HepG2 (cell line): ENCODE results near the gene SMURF2. TPM values are rescaled to one million over a fixed set of nuclear protein-coding genes. Genes with fewer than 3 reads are reported as not detected.
A peak's percentile ranks its signal among the peaks of the same experiment; 100 is the strongest.

Experiments used
- BORCS8-MEF2B ChIP-seq: sonication (generic); formaldehyde crosslinking; IDR thresholded peaks from 2 replicates; pipeline ENCODE4 v1.8.0; 2022; ENCODE audit warnings: mild to moderate bottlenecking, missing genetic modification reagents
- GABPB1 ChIP-seq: IDR thresholded peaks from 2 replicates; pipeline ENCODE4 v1.6.1; 2016; ENCODE audit warnings: mild to moderate bottlenecking, missing genetic modification reagents, moderate library complexity, missing compliant biosample characterization
- HDAC2 ChIP-seq: sonication (generic); formaldehyde crosslinking; IDR thresholded peaks from 2 replicates; pipeline ENCODE4 v1.4.0; 2020; ENCODE audit warnings: missing genetic modification reagents
- HNF4A ChIP-seq: sonication (generic); formaldehyde crosslinking; IDR thresholded peaks from 2 replicates; pipeline ENCODE4 v1.4.0; 2020; ENCODE audit warnings: missing genetic modification reagents
- HNRNPL ChIP-seq: fragments of 200-400 bp; formaldehyde crosslinking; IDR thresholded peaks from 2 replicates; pipeline ENCODE4 v1.6.1; 2017; ENCODE audit warnings: mild to moderate bottlenecking, low read depth, low read length
- JARID2 ChIP-seq: sonication (generic); formaldehyde crosslinking; IDR thresholded peaks from 2 replicates; pipeline ENCODE4 v1.8.1; 2023; ENCODE audit warnings: missing genetic modification reagents, inconsistent platforms; ENCODE audit not compliant: insufficient replicate concordance
- SUZ12 ChIP-seq: fragments of 150-350 bp; IDR thresholded peaks from 2 replicates; pipeline ENCODE4 v1.6.1; 2014; ENCODE audit warnings: low read depth, low read length
- TFDP1 ChIP-seq: IDR thresholded peaks from 2 replicates; pipeline ENCODE4 v1.6.1; 2016; ENCODE audit warnings: missing compliant biosample characterization, missing genetic modification reagents, borderline replicate concordance
- XRCC5 ChIP-seq: fragments of 200-400 bp; formaldehyde crosslinking; optimal IDR thresholded peaks from 2 replicates; pipeline ENCODE3; 2017; ENCODE audit warnings: mild to moderate bottlenecking, low read length
- ZBTB20 ChIP-seq: sonication (generic); formaldehyde crosslinking; IDR thresholded peaks from 2 replicates; pipeline ENCODE4 v1.8.1; 2023; ENCODE audit warnings: missing genetic modification reagents, low read depth, mild to moderate bottlenecking, borderline replicate concordance
- ZBTB33 ChIP-seq: sonication (generic); formaldehyde crosslinking; IDR thresholded peaks from 2 replicates; pipeline ENCODE4 v1.4.0; 2020; ENCODE audit warnings: missing genetic modification reagents
- ZBTB38 ChIP-seq: sonication (generic); formaldehyde crosslinking; IDR thresholded peaks from 2 replicates; pipeline ENCODE4 v1.5.1; 2020; ENCODE audit warnings: mild to moderate bottlenecking, missing genetic modification reagents
- ZMYM4 ChIP-seq: sonication (generic); formaldehyde crosslinking; IDR thresholded peaks from 2 replicates; pipeline ENCODE4 v1.8.1; 2023; ENCODE audit warnings: mild to moderate bottlenecking, missing genetic modification reagents
- ZNF234 ChIP-seq: sonication (generic); formaldehyde crosslinking; conservative IDR thresholded peaks from 2 replicates; pipeline ENCODE4 v1.5.1; 2020; ENCODE audit warnings: mild to moderate bottlenecking, missing genetic modification reagents
- ZNF350 ChIP-seq: sonication (generic); formaldehyde crosslinking; IDR thresholded peaks from 2 replicates; pipeline ENCODE4 v1.4.0; 2020; ENCODE audit warnings: mild to moderate bottlenecking, low read depth, missing genetic modification reagents, borderline replicate concordance
- ZNF383 ChIP-seq: sonication (generic); formaldehyde crosslinking; IDR thresholded peaks from 2 replicates; pipeline ENCODE4 v1.4.0; 2020; ENCODE audit warnings: missing genetic modification reagents, mild to moderate bottlenecking, borderline replicate concordance
- ZNF709 ChIP-seq: sonication (generic); formaldehyde crosslinking; IDR thresholded peaks from 2 replicates; pipeline ENCODE4 v1.5.0; 2020; ENCODE audit warnings: mild to moderate bottlenecking, missing genetic modification reagents
- ZNF772 ChIP-seq: sonication (generic); formaldehyde crosslinking; IDR thresholded peaks from 2 replicates; pipeline ENCODE4 v1.5.0; 2020; ENCODE audit warnings: mild to moderate bottlenecking, missing genetic modification reagents
- ZNF792 ChIP-seq: IDR thresholded peaks from 2 replicates; pipeline ENCODE4 v1.6.1; 2016
- polyA plus RNA-seq, 8 experiments: library from polyadenylated mRNA; depleted of rRNA in 3 of 8; stranded (reverse) in 7 of 8; unstranded in 1 of 8; fragments of >200 nt; fragmentation: Illumina TruSeq in 4 of 8; extraction: Trizol in 4 of 8; gene quantifications; 2 replicates each; pipeline versions ENCODE4 v1.2.1 to v1.2.3, GENCODE V29; 2011 to 2016; ENCODE audit warnings: low read depth in 4 of 8, missing spikeins in 1 of 8, mixed read lengths in 1 of 8; ENCODE audit not compliant: insufficient read depth in 1 of 8
- total RNA-seq, 5 experiments: library from RNA; depleted of rRNA; stranded (reverse); fragments of >200 nt; fragmentation: Illumina TruSeq; extraction: Trizol; gene quantifications; 2 replicates each; pipeline ENCODE4 v1.2.3, GENCODE V29; 2016; ENCODE audit warnings: low read depth in 1 of 5
- TF ChIP-seq, protein P1 (sequence below): sonication (generic); formaldehyde crosslinking; IDR thresholded peaks from 2 replicates; pipeline ENCODE4 v1.5.0; 2020; ENCODE audit warnings: missing genetic modification reagents
- TF ChIP-seq, protein P2 (sequence below): sonication (generic); IDR thresholded peaks from 2 replicates; pipeline ENCODE4 v1.6.1; 2016; ENCODE audit warnings: low read depth, borderline replicate concordance
- TF ChIP-seq, protein P3 (sequence below): IDR thresholded peaks from 2 replicates; pipeline ENCODE4 v1.6.1; 2016; ENCODE audit warnings: mild to moderate bottlenecking, missing biosample characterization, missing genetic modification reagents
- TF ChIP-seq, protein P4 (sequence below): sonication (generic); formaldehyde crosslinking; IDR thresholded peaks from 2 replicates; pipeline ENCODE4 v1.5.1; 2020; ENCODE audit warnings: missing genetic modification reagents, mild to moderate bottlenecking, borderline replicate concordance

Gene SMURF2
- total and polyA plus RNA-seq, 2 of the 13 experiments (the other 11 are each of a cell fraction or from before 2014, with no cell fraction given) = 14.9 to 24.3 TPM

- TF ChIP-seq, protein P1, sequence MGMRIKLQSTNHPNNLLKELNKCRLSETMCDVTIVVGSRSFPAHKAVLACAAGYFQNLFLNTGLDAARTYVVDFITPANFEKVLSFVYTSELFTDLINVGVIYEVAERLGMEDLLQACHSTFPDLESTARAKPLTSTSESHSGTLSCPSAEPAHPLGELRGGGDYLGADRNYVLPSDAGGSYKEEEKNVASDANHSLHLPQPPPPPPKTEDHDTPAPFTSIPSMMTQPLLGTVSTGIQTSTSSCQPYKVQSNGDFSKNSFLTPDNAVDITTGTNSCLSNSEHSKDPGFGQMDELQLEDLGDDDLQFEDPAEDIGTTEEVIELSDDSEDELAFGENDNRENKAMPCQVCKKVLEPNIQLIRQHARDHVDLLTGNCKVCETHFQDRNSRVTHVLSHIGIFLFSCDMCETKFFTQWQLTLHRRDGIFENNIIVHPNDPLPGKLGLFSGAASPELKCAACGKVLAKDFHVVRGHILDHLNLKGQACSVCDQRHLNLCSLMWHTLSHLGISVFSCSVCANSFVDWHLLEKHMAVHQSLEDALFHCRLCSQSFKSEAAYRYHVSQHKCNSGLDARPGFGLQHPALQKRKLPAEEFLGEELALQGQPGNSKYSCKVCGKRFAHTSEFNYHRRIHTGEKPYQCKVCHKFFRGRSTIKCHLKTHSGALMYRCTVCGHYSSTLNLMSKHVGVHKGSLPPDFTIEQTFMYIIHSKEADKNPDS = no peak
- peak; percentile 89 for TF ChIP-seq ZMYM4 (CRISPR knock-in tag)
- TF ChIP-seq ZNF709 (CRISPR knock-in tag) = no peak
- no peak for TF ChIP-seq GABPB1 (CRISPR knock-in tag)
- TF ChIP-seq, protein P2, sequence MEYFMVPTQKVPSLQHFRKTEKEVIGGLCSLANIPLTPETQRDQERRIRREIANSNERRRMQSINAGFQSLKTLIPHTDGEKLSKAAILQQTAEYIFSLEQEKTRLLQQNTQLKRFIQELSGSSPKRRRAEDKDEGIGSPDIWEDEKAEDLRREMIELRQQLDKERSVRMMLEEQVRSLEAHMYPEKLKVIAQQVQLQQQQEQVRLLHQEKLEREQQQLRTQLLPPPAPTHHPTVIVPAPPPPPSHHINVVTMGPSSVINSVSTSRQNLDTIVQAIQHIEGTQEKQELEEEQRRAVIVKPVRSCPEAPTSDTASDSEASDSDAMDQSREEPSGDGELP = peak; percentile 42; the same call in 1 of the 2 replicates
- TF ChIP-seq JARID2 (CRISPR knock-in tag) = no peak
- TF ChIP-seq HDAC2 (CRISPR knock-in tag) = 0 out of 2 replicates have a peak, but pooled peaks have one; percentile 33
- TF ChIP-seq HNRNPL = no peak
- TF ChIP-seq ZBTB38 (CRISPR knock-in tag) = peak; percentile 43; the same call in 1 of the 2 replicates
- TF ChIP-seq TFDP1 = no peak
- no peak for TF ChIP-seq SUZ12
- 0 out of 2 replicates have a peak, but pooled peaks have one; percentile 59 for TF ChIP-seq ZNF772 (CRISPR knock-in tag)
- TF ChIP-seq HNF4A = peak; percentile 92
- no peak for TF ChIP-seq ZNF792 (CRISPR knock-in tag)
- TF ChIP-seq, protein P3, sequence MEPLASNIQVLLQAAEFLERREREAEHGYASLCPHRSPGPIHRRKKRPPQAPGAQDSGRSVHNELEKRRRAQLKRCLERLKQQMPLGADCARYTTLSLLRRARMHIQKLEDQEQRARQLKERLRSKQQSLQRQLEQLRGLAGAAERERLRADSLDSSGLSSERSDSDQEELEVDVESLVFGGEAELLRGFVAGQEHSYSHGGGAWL (CRISPR knock-in tag) = no peak
- TF ChIP-seq ZNF234 (CRISPR knock-in tag) = no peak
- no peak for TF ChIP-seq ZNF383 (CRISPR knock-in tag)
- TF ChIP-seq XRCC5 = peak; percentile 20
- TF ChIP-seq, protein P4, sequence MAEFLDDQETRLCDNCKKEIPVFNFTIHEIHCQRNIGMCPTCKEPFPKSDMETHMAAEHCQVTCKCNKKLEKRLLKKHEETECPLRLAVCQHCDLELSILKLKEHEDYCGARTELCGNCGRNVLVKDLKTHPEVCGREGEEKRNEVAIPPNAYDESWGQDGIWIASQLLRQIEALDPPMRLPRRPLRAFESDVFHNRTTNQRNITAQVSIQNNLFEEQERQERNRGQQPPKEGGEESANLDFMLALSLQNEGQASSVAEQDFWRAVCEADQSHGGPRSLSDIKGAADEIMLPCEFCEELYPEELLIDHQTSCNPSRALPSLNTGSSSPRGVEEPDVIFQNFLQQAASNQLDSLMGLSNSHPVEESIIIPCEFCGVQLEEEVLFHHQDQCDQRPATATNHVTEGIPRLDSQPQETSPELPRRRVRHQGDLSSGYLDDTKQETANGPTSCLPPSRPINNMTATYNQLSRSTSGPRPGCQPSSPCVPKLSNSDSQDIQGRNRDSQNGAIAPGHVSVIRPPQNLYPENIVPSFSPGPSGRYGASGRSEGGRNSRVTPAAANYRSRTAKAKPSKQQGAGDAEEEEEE (CRISPR knock-in tag) = no peak
- no peak; the same call in 1 of the 2 replicates for TF ChIP-seq ZBTB20
- TF ChIP-seq BORCS8-MEF2B (CRISPR knock-in tag) = no peak
- TF ChIP-seq ZNF350 (CRISPR knock-in tag) = no peak
- peak; percentile 20; the same call in 1 of the 2 replicates for TF ChIP-seq ZBTB33 (CRISPR knock-in tag)
These were observed 34.3 kb downstream of the SMURF2 start (continued) for GRCh38 chr17:64627797-64628196.
